MG63 (cell line): ENCODE data around the gene GNB1L. TPM values are rescaled to one million over a fixed set of nuclear protein-coding genes. Genes with fewer than 3 reads are reported as not detected.

Source experiments
- DNase-seq: peaks from one replicate; pipeline ENCODE4 v3.0.0-alpha.2; 2020
- H3K27me3 ChIP-seq: fragments of 250-450 bp; sonication (Bioruptor Pico); 2 replicates; pipeline ENCODE4 v1.5.1; 2020; ENCODE audit warnings: mild to moderate bottlenecking, moderate library complexity
- H3K36me3 ChIP-seq: fragments of 250-450 bp; sonication (Bioruptor Pico); 2 replicates; pipeline ENCODE4 v1.5.1; 2020; ENCODE audit warnings: mild to moderate bottlenecking, moderate library complexity
- H3K4me3 ChIP-seq: fragments of 250-450 bp; sonication (Bioruptor Pico); 2 replicates; pipeline ENCODE4 v1.5.1; 2020; ENCODE audit warnings: mild to moderate bottlenecking, moderate library complexity
- H3K9me3 ChIP-seq: fragments of 250-450 bp; sonication (Bioruptor Pico); 2 replicates; pipeline ENCODE4 v1.5.1; 2020; ENCODE audit warnings: mild to moderate bottlenecking, moderate library complexity
- total RNA-seq: library from RNA; depleted of rRNA; stranded (reverse); fragments of >200 nt; shearing (Covaris generic); gene quantifications from 2 replicates; pipeline ENCODE4 v1.2.3, GENCODE V29; 2014; ENCODE audit warnings: low replicate concordance

GNB1L gene
- total RNA-seq, 1 experiment from 2014 or later = 25.2 TPM

DNA sequence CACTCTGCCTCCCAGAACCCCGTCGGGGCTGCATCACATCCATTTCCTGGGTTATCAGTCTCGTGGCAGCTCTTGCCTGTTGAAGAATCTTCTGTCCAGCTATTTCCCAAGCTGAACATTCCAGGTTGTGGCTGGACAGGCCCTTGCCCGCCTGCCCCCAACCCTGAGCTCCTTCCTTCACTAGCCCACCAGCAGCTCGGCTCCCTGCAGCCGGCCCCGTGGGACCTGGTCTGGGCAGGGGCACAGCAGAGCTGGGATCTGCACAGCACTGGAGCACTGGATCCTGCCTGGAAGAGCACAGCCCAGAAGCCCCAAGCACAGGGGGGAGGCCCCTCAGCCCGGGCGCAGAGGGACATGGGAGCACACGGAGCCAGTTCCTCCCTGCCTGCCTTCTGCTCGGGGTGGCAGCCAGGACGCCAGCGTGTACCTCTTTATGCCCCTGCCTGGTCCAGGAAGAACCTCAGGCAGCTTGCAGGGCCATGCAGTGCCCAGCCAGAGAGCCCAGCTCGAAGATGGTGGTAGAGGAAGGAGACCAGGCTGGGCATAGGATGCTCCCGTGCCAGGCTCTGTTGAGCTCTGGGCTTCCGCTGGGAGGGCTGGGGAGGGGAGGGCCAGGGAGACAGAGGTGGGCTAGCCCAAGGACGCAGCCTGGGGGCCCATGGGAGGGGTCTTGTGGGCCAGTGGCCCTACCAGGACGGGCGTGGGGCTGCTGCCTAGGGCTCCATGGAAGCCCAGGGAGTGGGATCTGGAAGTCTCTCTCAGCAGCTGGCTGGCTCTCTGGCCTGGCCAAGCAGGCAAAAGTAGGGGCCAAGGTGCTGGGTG lies 16.6 kb upstream of the GNB1L start:
- Histone ChIP-seq H3K36me3 (0 out of 2 replicates have a peak, but pooled peaks cover 2% of the 10 kb centered on the region), H3K4me3 (no peak overlapping the region), H3K9me3 (no peaks in the 10 kb centered on the region), H3K27me3 (no peaks in the 10 kb centered on the region)
- no peak for DNase-seq

DNA sequence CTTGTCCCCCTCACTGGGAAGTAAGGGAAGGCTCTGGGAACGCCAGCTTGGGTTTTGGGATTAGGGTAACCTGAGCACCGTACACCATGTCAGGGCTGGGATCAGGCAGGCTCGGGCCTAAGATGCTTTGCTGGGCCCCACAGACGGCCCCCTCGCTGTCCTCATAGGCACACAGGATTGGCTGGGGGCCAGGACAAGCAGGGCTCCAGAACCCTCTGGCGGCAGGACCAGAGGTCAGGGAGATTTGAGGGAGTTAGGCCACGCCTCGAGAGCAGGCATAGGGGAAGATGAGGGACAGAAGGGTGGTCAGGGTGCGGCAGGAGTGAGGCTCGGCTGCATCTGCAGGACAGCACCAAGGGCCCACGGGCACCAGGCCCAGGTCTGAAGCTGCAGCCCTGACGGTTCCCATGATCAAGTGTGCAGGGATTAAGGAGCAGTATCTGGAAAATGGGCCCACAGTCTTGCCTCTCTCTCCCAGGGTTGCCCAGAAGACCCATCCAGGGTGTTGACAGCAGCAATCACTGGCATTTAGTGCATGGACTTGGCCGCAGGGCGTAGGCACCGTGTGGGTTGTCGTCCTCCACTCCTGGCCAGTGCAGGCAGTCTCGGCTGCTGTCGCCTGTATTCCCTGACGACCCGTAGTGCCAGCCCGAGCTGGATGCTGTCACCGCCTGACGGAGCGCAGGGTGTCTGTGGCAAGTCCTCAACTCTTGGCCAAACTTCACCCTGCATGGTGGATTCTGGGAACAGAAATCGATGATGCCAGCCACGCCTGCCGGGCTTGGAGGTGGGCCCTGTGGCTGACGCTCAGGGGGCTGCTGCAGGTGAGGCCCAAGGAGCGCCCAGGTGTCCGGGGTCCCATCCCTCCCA lies 15.7 kb upstream of the GNB1L start:
- H3K27me3 ChIP-seq = no peaks in the 10 kb centered on the region
- DNase-seq = no peak
- no peaks in the 10 kb centered on the region for H3K36me3 ChIP-seq
- no peaks in the 10 kb centered on the region for H3K9me3 ChIP-seq
- no peak overlapping the region for H3K4me3 ChIP-seq

DNA sequence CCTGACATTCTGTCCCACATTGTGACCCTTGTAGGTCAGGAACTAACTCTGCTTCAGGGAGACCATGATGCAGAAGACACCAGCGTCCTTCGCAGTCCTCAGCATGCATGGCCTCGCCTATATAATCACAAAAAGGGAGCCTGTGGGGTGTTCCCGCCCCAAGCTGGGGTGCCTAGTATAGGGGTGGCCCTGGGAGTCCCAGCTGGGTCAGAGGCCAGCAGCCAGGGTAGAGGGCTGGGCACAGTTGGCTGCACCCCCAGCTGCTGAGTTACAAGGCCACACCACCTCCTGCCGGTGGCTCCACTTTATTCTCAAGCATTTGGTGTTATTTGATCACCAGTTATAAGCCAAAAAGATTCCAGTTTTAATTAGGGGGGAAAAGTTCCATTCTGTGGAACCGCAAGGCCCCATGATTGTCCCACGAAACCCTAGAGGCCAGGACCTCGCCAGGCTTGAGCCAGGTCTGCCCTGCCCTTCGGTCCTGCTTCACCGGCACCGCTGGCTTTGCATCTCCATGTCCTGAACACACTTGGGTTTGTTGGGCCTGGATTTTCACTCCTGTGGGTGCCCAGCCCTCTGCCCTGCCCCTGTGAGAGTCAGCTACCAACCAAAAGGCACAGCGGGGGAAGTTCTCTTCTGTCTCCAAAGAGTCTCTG lies 15.0 kb upstream of the GNB1L start:
- Histone ChIP-seq H3K27me3 (no peaks in the 10 kb centered on the region), H3K9me3 (no peaks in the 10 kb centered on the region), H3K4me3 (no peak overlapping the region), H3K36me3 (no peaks in the 10 kb centered on the region)
- DNase-seq = no peak

DNA sequence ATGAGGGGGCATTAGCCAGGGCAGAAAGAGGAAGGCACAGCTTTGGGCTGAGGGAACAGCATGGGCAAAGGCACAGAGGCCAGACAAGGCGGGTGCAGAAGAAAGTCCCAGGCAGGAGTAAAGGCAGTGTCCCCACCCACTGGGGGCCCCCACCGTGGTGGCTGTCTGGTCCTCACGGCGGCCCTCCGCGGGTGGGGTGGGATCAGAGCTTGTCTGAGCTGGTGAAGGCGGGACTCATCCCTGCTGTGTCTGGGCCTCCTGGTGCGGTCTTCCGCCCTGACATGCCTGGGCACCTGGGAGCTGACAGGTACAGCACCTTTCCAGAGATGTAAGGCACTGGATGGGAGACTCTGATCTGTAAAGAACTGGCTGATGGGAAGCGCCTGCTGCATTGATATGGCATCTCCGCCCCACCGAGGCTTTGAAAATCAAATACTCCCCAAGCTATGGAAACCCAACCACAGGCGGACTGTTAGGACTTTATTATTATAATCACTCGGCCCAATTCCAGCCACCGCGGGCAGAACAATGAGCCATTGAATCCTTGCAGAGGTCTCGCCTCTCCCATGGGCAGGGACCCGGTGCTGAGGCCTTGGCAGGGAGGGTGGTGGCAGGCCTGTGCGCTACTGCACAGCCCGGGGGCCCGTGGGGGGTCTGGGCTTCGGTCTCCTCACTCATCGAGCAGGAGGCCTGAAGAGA lies 14.2 kb upstream of the GNB1L start:
- H3K4me3 ChIP-seq = no peak overlapping the region
- H3K9me3 ChIP-seq = no peaks in the 10 kb centered on the region
- no peaks in the 10 kb centered on the region for H3K27me3 ChIP-seq
- no peak for DNase-seq
- H3K36me3 ChIP-seq = no peaks in the 10 kb centered on the region

DNA sequence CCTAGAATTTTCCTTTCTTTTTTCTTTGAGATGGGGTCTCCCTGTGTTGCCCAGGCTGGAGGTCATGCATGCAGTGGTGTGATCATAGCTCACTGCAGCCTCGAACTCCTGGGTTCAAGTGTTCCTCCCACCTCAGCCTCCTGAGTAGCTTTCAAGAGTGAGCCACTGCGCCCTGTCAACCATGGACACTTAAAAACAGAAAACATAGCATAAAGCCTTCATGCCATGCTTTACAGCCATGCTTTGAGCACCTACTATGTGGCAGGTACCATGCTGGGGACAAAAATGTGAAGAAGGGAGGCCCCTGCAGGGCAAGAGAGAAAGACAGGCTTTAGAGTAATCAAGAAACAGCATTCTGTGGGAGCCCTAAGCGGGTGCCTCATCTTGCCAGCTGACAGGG lies 13.7 kb upstream of the GNB1L start:
- H3K36me3 ChIP-seq = no peaks in the 10 kb centered on the region
- no peak for DNase-seq
- no peak overlapping the region for H3K4me3 ChIP-seq
- H3K9me3 ChIP-seq = no peaks in the 10 kb centered on the region
- no peaks in the 10 kb centered on the region for H3K27me3 ChIP-seq

DNA sequence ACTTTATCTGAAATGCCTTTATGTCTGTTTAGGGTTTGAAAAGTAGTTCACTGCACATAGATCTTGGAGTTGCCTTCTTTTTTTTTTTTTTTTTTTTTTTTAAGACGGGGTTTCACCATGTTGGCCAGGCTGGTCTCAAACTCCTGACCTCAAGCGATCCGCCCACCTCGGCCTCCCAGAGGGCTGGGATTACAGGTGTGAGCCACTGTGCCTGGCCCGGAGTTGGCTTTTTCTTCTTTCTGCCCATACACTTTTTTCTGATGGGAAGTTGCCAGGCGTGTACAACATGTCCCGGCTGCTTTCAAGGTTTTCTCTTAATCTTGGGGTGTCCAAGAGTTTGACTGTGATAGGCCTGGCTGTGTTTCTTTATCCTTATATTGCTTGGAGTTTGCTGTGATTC lies 12.9 kb upstream of the GNB1L start:
- DNase-seq = no peak
- Histone ChIP-seq H3K36me3 (no peaks in the 10 kb centered on the region), H3K9me3 (no peaks in the 10 kb centered on the region), H3K4me3 (no peak overlapping the region), H3K27me3 (no peaks in the 10 kb centered on the region)

DNA sequence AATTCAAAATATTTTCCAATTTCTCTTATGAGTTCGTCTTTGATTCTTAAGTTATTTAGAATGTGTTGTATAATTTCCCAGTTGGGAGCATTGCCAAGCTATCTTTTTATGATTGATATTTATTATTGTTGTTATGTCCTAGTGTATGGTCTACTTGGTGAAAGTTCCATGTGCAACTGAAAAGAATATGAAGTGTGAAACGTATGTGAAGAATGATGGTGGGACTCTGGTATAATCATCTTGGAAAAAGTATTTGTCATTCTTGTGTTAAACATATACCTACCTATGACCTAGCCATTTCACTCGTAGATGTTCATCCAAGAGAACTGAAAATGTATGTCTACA lies 12.0 kb upstream of the GNB1L start:
- DNase-seq = no peak

DNA sequence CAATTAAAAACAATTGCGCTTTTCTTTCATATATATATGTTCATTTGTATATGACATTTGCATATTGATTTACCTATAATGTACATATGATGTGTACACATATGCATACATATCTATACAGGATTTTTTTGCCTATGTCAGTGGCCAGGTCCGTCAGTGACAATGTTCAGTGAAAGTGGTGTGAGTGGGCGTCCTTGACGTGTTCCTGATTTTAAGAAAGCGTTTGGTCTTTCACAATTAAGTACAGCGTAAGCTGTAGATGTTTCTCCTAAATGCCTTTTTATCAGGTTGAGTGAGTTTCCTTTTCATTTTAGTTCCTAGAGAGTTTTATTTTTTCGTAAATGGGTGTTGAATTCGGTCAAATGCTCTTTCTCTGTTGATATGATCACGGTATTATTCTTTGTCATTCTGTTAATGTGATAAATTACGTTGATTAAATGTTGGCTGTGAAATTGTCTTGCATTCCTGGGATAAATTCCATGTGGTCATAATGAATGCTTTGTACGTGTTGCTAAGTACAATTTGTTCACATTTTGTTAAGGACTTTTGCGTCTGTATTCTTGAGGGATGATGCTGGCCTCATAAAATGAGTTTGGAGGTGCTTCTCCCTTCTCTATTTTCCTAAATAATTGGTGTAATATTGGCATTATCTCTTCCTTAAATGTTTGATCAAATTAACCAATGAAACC lies 10.6 kb upstream of the GNB1L start:
- no peak overlapping the region for H3K4me3 ChIP-seq
- no peaks in the 10 kb centered on the region for H3K27me3 ChIP-seq
- H3K36me3 ChIP-seq = no peaks in the 10 kb centered on the region
- H3K9me3 ChIP-seq = no peaks in the 10 kb centered on the region
- no peak for DNase-seq

More for the DNA sequence above, 12.0 kb upstream of the GNB1L start:
- Histone ChIP-seq H3K36me3 (no peaks in the 10 kb centered on the region), H3K9me3 (no peaks in the 10 kb centered on the region), H3K4me3 (no peak overlapping the region), H3K27me3 (no peaks in the 10 kb centered on the region)

DNA sequence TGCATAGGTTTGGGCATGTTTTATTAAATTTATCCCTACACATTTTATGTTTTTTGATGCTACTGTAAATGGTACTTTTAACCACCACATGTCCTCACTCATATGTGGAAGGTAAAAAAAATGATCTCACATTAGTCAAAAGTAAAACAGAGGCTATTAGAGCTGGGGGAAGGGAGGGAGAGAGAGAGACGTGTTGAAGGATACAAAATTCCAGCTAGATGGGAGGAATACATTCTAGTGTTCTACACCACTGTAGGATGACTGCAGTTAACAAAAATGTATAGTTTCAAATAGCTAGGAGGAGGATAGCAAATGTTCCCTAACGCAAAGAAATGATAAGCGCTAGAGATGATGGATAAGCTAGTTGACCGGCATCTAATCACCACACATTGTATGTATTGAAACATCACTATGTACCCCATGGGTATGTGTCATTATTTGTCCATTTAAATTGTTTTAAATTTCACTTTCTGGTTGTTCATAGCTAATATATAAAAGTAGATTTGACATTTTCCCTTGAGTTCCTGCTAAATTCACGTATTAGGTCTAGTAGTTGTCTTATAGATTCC lies 9.9 kb upstream of the GNB1L start:
- Histone ChIP-seq H3K27me3 (no peaks in the 10 kb centered on the region), H3K9me3 (no peaks in the 10 kb centered on the region), H3K4me3 (no peak overlapping the region), H3K36me3 (no peaks in the 10 kb centered on the region)
- no peak for DNase-seq

DNA sequence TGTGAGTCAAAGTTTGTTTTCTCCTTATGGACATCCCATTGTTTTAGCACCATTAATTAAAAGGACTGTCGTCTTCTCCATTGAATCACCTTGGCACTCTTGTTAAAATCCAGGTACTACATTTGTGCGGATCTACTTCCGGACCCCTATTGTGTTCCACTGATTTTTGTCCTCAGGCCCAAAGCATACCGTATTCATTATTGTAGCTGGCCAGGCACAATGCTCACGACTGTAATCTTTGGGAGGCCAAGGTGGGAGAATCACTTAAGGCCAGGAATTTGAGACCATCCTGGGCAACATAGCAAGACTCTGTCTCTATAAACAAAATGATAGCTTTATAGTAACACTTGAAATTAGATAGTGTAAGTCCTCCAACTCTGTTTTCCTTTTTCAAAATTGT lies 8.9 kb upstream of the GNB1L start:
- H3K9me3 ChIP-seq = no peaks in the 10 kb centered on the region
- no peak for DNase-seq
- H3K36me3 ChIP-seq = no peaks in the 10 kb centered on the region
- no peaks in the 10 kb centered on the region for H3K27me3 ChIP-seq
- no peak overlapping the region for H3K4me3 ChIP-seq

DNA sequence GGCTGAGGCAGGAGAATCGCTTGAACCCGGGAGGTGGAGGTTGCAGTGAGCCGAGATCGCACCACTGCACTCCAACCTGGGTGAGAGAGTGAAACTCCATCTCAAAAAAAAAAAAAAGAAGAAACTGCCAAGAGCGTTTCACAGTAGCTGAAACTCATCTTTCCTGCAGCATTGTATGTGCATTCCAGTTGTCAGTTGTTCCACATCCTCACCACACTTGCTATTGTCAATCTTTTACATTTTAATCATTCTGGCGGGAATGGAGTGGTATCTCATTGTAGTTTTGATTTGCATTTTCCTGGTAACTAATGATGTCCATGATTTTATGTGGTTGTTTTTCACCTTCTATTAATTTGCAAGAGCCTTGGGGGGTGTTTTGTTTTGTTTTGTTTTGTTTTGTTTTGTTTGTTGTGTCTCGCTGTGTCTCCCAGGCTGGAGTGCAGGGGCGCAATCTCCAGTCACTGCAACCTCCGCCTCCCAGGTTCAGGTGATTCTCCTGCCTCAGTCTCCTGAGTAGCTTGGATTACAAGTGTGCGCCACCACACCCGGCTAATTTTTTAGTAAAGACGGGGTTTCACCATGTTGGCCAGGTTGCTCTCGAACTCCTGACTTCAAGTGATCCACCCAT lies 8.1 kb upstream of the GNB1L start:
- no peak for DNase-seq
- Histone ChIP-seq H3K36me3 (no peaks in the 10 kb centered on the region), H3K9me3 (no peaks in the 10 kb centered on the region), H3K27me3 (no peaks in the 10 kb centered on the region), H3K4me3 (no peak overlapping the region)

DNA sequence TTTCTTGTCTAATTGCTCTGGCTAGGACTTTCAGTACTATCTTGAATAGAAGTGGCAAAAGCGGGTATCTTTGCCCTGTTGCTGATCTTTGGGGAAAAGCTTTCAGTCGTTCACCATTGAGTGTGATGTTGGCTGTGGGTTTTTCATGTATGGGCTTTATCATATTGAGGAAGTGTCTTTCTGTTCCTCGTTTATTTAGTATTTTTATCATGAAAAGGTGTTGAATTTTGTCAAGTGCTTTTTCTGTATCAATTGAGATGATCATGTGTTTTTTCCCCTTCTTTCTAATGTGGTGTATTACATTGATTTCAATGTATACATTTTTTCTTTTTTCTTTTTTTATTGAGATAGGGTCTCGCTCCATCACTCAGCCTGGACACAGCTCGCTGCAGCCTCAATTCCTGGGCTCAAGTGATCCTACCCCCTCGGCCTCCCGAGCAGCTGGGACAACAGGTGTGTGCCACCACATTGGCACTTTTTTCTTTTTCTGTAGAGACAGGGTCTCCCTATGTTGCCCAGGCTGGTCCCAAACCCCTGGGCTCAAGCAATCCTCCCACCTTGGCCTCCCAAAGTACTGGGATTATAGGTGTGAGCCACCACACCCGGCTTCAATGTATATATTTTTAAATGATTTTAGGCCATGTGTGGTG lies 5.3 kb upstream of the GNB1L start:
- Histone ChIP-seq H3K36me3 (peaks cover 7% of the 10 kb centered on the region), H3K9me3 (no peaks in the 10 kb centered on the region), H3K27me3 (no peaks in the 10 kb centered on the region), H3K4me3 (no peak overlapping the region)
- DNase-seq = no peak

DNA sequence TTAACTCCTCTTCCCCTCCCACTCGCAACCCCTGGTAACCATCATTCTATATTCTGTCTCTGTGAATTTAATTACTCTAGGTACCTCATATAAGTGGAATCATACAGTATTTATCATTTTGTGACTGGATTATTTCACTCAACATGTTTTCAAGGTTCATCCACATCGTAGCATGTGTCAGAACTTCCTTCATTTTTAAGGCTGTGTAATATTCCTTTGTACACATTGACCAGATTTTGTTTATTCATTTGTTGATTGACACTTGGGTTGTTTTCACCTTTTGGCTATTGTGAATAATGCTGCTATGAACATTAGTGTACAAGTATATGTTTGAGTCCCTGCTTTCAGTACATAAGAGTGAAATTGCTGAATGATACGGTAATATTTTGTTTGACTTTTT lies 2.7 kb upstream of the GNB1L start:
- Histone ChIP-seq H3K36me3 (peaks cover 23% of the 10 kb centered on the region), H3K9me3 (no peaks in the 10 kb centered on the region), H3K27me3 (no peaks in the 10 kb centered on the region), H3K4me3 (no peak overlapping the region)
- no peak for DNase-seq

DNA sequence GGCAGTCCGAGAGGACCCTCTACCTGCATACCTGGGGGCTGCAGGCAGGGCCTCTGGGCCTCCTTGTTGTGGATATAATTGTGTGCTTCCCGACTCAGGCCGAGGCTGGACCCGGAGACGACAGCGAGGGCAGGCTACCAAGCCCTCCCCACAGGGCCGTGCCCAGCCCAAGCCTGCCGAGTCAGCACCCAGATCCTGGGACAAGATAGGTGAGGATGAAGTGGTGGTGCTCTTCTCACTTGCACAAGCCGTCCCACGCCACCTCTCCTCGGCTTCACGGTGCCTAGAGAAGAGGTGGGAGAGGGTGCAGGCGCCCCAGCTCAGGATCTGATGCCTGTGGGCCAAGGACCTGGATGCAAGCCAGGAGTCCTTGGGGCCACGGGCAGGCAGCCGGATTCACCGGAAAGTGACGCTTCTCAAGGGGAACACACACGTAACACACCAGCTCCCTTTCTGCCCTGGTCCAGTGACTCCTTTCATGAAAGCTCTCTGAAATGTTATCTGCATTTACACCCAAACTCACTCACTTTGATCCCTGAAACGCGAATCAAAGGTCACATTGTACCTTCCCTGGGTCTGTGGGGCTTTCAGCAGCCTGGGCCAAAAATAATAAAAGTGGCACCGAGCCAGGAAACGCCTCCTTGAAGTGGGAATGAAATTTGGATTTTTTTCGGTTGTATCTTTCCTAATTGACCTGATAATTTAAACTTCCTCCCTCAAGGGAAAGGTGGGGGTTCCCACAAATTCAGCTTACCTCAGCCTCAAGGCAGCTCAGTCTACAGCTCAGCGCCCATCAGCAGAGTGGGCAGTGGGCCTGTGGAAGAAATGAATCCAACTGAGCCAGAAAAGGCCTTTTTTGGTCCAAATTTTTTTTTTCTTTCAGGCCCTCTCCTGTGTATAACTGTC lies 1.1 kb upstream of the GNB1L start:
- peaks cover 39% of the 10 kb centered on the region for H3K36me3 ChIP-seq
- no peaks in the 10 kb centered on the region for H3K9me3 ChIP-seq
- no peaks in the 10 kb centered on the region for H3K27me3 ChIP-seq
- H3K4me3 ChIP-seq = peak overlapping the region; percentile 83
- peak; percentile 68 for DNase-seq
